ENCODE results near the gene CMTM6.

CMTM6 gene

DNA sequence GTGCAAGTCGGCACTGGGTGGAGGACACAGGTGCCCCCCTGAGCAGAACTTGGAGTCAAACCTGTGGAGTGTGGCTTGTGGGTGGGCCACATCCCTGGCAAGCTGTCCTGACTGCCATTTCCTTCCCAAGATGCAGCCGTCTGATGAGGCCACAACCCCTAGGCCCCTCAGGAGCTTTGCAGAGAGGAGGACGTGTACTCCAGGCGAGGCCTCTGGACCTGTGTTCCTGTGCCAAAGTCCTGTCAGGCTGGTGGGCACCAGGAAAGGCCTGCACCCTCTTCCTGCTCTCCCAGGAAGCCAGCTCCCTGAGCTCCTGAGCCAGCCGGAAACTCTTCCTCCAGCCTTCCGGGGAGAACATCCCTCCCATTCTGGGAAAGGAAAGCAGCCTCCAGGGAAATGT lies 48.5 kb downstream of the CMTM6 start:
- TF ChIP-seq, protein P1, sequence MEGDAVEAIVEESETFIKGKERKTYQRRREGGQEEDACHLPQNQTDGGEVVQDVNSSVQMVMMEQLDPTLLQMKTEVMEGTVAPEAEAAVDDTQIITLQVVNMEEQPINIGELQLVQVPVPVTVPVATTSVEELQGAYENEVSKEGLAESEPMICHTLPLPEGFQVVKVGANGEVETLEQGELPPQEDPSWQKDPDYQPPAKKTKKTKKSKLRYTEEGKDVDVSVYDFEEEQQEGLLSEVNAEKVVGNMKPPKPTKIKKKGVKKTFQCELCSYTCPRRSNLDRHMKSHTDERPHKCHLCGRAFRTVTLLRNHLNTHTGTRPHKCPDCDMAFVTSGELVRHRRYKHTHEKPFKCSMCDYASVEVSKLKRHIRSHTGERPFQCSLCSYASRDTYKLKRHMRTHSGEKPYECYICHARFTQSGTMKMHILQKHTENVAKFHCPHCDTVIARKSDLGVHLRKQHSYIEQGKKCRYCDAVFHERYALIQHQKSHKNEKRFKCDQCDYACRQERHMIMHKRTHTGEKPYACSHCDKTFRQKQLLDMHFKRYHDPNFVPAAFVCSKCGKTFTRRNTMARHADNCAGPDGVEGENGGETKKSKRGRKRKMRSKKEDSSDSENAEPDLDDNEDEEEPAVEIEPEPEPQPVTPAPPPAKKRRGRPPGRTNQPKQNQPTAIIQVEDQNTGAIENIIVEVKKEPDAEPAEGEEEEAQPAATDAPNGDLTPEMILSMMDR (IDR thresholded peaks at IDR 0.05; ENCODE audit: low read depth, low read length), result no peak
- no peak overlapping the region for H3K4me3 ChIP-seq (ENCODE audit: low read depth, low read length)

DNA sequence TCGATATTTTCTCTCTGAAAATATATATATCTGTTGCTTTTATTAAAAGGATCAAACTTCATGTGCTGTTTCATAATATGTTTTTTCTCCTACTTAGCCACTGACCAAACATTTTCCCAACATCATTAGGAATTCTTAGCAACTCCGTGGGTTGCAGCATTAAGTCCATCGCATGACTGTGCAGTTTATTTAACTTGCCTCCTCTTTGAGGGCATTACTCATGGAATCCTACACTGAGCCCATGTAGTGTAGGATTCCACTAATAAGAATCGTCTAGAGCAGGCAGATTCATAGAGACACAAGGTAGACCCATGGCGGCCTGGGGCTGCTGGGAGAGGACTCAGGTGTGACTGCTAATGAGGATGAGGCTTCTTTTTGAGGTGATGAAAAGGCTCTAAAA lies 49.3 kb downstream of the CMTM6 start:
- TF ChIP-seq, protein P1 (IDR thresholded peaks at IDR 0.05; ENCODE audit: low read depth, low read length), result no peak

GRCh38 chr3:32452009-32452408 lies 50.6 kb downstream of the CMTM6 start:
- TF ChIP-seq, protein P1 (IDR thresholded peaks at IDR 0.05; ENCODE audit: low read depth, low read length), result no peak
- no peak overlapping the region for H3K4me3 ChIP-seq (ENCODE audit: low read depth, low read length)

More for the DNA sequence above, 49.3 kb downstream of the CMTM6 start:
- no peak overlapping the region for H3K4me3 ChIP-seq (ENCODE audit: low read depth, low read length)

GRCh38 chr3:32450992-32451659 lies 51.5 kb downstream of the CMTM6 start:
- TF ChIP-seq, protein P1 (IDR thresholded peaks at IDR 0.05; ENCODE audit: low read depth, low read length), result no peak
- no peak overlapping the region for H3K4me3 ChIP-seq (ENCODE audit: low read depth, low read length)

DNA sequence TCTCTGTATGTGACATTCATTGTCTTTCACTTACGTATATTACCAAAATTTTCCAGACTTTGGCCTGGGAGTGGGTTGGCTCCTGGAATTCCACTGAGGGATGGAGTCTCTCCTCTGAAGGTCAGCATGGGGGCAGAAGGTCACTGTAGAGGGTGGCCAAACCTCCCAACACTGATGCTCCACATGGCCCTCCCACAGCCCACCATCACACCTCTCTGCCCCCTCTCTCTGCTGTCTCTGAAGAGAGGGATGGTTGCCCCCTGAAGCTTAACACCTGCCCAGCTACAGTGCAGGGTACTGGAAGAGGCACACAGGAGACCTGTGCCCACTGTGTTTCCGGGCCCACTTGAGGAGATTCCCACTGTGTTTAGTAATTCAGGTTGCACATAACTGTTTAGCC lies 52.2 kb downstream of the CMTM6 start:
- TF ChIP-seq, protein P1 (IDR thresholded peaks at IDR 0.05; ENCODE audit: low read depth, low read length), result no peak
- no peak overlapping the region for H3K4me3 ChIP-seq (ENCODE audit: low read depth, low read length)

DNA sequence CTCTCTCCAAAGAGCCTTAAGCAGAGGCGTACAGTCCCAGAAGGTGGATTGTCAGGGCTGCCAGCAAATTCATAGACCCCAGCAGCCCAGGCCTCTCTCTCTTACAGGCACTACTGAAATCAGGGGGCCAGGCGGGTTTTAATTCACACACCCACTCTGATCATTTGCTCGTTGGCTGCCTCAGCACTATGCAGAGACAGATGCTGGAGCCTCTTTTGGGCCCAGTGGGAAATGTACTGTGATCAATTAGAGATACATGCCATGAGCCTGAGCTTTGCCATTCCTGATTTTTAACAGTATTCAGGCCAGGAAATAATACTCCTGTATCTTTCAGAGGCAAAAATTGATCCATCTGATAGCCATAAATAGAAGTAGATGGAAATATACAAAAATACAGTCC lies 53.0 kb downstream of the CMTM6 start:
- no peak overlapping the region for H3K4me3 ChIP-seq (ENCODE audit: low read depth, low read length)

More for the DNA sequence above, 53.0 kb downstream of the CMTM6 start:
- TF ChIP-seq, protein P1 (IDR thresholded peaks at IDR 0.05; ENCODE audit: low read depth, low read length), result no peak

All from WI38 (cell line).